Osteocyte (in vitro differentiated cells): ENCODE results near the gene STC2. TPM values are rescaled to one million over a fixed set of nuclear protein-coding genes. Genes with fewer than 3 reads are reported as not detected.

Experiments
- DNase-seq: peaks from one replicate; pipeline ENCODE4 v3.0.0; 2021; ENCODE audit warnings: mixed read lengths; ENCODE audit not compliant: unreplicated experiment; ENCODE audit errors: extremely low spot score
- H3K27ac Mint-ChIP-seq: one replicate; pipeline ENCODE4 v1.8.0; 2021; ENCODE audit warnings: mild to moderate bottlenecking, mixed read lengths; ENCODE audit not compliant: unreplicated experiment
- H3K27me3 Mint-ChIP-seq: one replicate; pipeline ENCODE4 v1.8.0; 2021; ENCODE audit warnings: mixed read lengths; ENCODE audit not compliant: unreplicated experiment
- H3K36me3 Mint-ChIP-seq: one replicate; pipeline ENCODE4 v1.8.0; 2021; ENCODE audit warnings: mixed read lengths; ENCODE audit not compliant: unreplicated experiment
- H3K4me1 Mint-ChIP-seq: one replicate; pipeline ENCODE4 v1.8.0; 2021; ENCODE audit warnings: mixed read lengths; ENCODE audit not compliant: unreplicated experiment
- H3K4me3 Mint-ChIP-seq: one replicate; pipeline ENCODE4 v1.8.0; 2021; ENCODE audit warnings: mild to moderate bottlenecking, moderate library complexity, mixed read lengths; ENCODE audit not compliant: unreplicated experiment
- H3K9me3 Mint-ChIP-seq: one replicate; pipeline ENCODE4 v1.8.0; 2021; ENCODE audit warnings: mixed read lengths; ENCODE audit not compliant: unreplicated experiment
- CTCF ChIP-seq: fragments of 200-600 bp; sonication (generic); IDR thresholded peaks from 2 replicates; pipeline ENCODE4 v1.5.0; 2021; ENCODE audit warnings: antibody characterized with exemption, mild to moderate bottlenecking, moderate library complexity
- total RNA-seq: library from RNA; stranded (reverse); gene quantifications from 2 replicates; pipeline ENCODE4 v1.2.1, GENCODE V29; 2021

The STC2 gene
- total RNA-seq, 1 donor from 2014 or later = 334 TPM

GRCh38 chr5:173312821-173313220 is 15.4 kb downstream of the STC2 start:
- no peak for TF ChIP-seq CTCF
- H3K4me1 Mint-ChIP-seq = peaks cover 77% of the 10 kb centered on the region

GRCh38 chr5:173311818-173312585 is 16.2 kb downstream of the STC2 start:
- Mint-ChIP-seq H3K36me3 (peaks cover 10% of the 10 kb centered on the region), H3K27ac (peak overlapping the region; percentile 88), H3K4me1 (peaks cover 69% of the 10 kb centered on the region), H3K9me3 (no peaks in the 10 kb centered on the region), H3K4me3 (no peak overlapping the region), H3K27me3 (no peaks in the 10 kb centered on the region)
- no peak for DNase-seq
- TF ChIP-seq CTCF = no peak

More at GRCh38 chr5:173312821-173313220, 15.4 kb downstream of the STC2 start:
- Mint-ChIP-seq H3K9me3 (no peaks in the 10 kb centered on the region), H3K4me3 (no peak overlapping the region), H3K36me3 (peaks cover 18% of the 10 kb centered on the region), H3K27me3 (no peaks in the 10 kb centered on the region), H3K27ac (peak overlapping the region; percentile 88)
- no peak for DNase-seq

- Mint-ChIP-seq H3K4me1 (peaks cover 60% of the 10 kb centered on the region), H3K36me3 (peaks cover 3% of the 10 kb centered on the region), H3K4me3 (peak overlapping the region; percentile 38), H3K27ac (peak overlapping the region; percentile 88), H3K27me3 (no peaks in the 10 kb centered on the region), H3K9me3 (no peaks in the 10 kb centered on the region)
- TF ChIP-seq CTCF = no peak
- DNase-seq = no peak
These were observed 17.1 kb downstream of the STC2 start for GRCh38 chr5:173310861-173311785.

DNA sequence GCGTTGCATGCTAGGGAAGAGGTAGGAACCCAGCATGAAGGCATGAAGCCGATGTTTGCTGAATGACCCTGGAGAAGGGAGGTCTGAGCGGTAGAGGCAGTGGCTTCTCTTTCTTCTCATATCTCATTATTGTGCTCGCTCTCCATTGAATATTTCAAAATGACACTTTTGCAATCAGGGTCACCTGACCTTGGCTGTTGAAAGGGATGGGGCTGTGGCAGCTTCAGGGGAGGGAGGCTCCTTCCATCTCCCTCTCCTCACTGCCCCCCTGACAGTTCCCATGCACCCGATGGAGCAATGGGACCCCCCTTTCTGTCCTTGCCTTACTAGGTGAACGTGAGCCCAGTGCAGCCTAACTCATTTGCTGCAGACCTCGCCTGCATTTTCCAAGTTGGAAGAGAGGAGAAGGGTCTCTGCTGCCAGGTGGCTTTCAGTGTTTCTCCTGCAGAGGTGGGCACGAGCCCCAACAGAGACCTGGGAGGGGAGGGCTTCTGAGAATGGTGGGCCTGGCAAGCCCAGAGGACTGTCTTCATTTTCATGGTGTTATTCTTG is 17.9 kb downstream of the STC2 start:
- H3K4me3 Mint-ChIP-seq = no peak overlapping the region
- peaks cover 51% of the 10 kb centered on the region for H3K4me1 Mint-ChIP-seq
- DNase-seq = no peak
- H3K27me3 Mint-ChIP-seq = no peaks in the 10 kb centered on the region
- TF ChIP-seq CTCF = no peak
- H3K27ac Mint-ChIP-seq = peak overlapping the region; percentile 88
- H3K36me3 Mint-ChIP-seq = peaks cover 2% of the 10 kb centered on the region
- no peaks in the 10 kb centered on the region for H3K9me3 Mint-ChIP-seq

DNA sequence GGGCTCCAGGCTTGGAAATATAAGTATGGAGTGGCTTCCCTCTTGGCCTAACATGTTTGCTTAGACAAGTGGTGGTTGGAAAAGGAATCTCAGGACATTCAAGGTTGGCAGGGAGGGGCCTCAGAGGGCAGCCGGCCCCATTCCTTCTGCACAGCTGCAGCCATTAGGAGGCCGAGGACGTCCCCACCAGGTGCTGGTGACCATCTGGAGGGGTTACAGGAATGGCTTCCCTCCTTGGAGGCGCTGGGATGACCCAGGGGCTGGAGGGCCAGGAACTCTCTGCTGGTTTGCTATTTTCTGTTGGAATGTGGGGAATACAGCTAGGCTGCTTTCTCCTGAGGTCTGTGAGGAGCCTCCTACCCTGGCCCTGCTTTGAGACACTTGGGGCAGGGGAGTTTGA is 18.5 kb downstream of the STC2 start:
- H3K4me3 Mint-ChIP-seq = no peak overlapping the region
- no peak for DNase-seq
- TF ChIP-seq CTCF = no peak
- H3K4me1 Mint-ChIP-seq = peaks cover 48% of the 10 kb centered on the region
- peaks cover under 1% of the 10 kb centered on the region for H3K36me3 Mint-ChIP-seq
- H3K27ac Mint-ChIP-seq = peak overlapping the region; percentile 88
- H3K9me3 Mint-ChIP-seq = no peaks in the 10 kb centered on the region
- no peaks in the 10 kb centered on the region for H3K27me3 Mint-ChIP-seq
